ENCODE measurements around the gene CHMP5.

Gene CHMP5

DNA sequence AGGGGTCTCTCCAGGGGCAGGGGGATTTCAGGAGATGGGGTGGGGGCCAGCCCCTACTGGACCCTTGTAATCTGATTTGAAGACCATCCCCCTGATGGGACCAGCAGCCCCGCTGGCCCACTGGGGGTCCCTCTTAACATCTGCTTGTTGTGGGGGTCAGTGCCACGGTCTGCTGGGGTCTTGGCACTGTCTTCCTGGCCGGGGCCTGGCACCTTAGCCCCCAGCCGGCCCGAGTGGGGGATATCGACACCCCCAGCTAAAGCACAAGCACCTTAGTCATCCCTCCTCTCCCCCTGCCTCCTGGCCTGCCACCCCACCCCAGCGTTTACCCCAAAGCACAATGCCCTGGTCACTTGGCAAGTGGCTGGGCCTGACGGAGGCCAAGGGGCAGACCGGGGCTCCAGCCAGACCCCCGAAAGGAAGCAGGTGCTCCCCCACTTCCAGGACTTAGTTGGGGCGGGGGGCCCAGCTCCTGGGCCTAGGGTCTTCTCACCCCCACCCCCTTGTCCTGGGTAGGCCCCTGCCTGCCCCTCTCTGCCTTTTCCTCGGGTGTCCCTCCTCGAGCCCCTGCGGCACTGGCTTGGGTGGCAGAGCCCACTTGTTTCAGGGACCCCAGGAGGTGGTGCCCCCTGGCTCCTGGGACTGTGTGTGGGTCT lies 24.1 kb downstream of the CHMP5 start:
- TF ChIP-seq, protein P1, sequence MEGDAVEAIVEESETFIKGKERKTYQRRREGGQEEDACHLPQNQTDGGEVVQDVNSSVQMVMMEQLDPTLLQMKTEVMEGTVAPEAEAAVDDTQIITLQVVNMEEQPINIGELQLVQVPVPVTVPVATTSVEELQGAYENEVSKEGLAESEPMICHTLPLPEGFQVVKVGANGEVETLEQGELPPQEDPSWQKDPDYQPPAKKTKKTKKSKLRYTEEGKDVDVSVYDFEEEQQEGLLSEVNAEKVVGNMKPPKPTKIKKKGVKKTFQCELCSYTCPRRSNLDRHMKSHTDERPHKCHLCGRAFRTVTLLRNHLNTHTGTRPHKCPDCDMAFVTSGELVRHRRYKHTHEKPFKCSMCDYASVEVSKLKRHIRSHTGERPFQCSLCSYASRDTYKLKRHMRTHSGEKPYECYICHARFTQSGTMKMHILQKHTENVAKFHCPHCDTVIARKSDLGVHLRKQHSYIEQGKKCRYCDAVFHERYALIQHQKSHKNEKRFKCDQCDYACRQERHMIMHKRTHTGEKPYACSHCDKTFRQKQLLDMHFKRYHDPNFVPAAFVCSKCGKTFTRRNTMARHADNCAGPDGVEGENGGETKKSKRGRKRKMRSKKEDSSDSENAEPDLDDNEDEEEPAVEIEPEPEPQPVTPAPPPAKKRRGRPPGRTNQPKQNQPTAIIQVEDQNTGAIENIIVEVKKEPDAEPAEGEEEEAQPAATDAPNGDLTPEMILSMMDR (IDR thresholded peaks at IDR 0.05; ENCODE audit: unreplicated experiment in 3 of 3): no peak
- Mint-ChIP-seq H3K27me3 (ENCODE audit: low read depth) (no peaks in the 10 kb centered on the region), H3K4me1 (peaks cover 24% of the 10 kb centered on the region), H3K4me3 (no peak overlapping the region), H3K36me3 (ENCODE audit: low read depth) (peaks cover 11% of the 10 kb centered on the region), H3K9me3 (no peaks in the 10 kb centered on the region), H3K27ac (no peak overlapping the region)

DNA sequence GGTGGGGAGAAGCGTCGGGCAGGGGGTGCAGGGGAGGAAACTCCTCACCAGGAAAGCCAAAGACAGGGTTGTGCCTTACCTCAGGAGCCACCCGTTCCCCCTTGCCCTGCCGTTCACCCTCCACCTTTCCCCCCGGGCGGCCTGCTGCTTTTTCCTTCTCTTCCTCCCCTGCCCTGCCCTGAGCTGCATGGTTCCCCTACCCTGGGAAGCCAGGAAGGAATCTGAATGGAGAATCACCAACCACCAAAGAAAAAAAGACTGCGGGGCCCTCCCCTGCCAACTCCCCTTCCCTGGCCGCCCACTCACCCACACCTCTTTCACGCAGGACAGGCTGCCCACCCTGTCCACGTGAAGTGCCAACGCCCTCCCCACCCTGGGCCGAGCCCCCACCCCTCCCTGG lies 24.6 kb downstream of the CHMP5 start:
- Mint-ChIP-seq H3K9me3 (no peaks in the 10 kb centered on the region), H3K27ac (peak overlapping the region; percentile 97 to 100 (median 98)), H3K36me3 (ENCODE audit: low read depth) (peaks cover 13% of the 10 kb centered on the region), H3K27me3 (ENCODE audit: low read depth) (no peaks in the 10 kb centered on the region), H3K4me3 (peak overlapping the region; percentile 96 to 99 (median 98)), H3K4me1 (peaks cover 26% of the 10 kb centered on the region)
- TF ChIP-seq, protein P1 (IDR thresholded peaks at IDR 0.05; ENCODE audit: unreplicated experiment in 3 of 3): no peak

DNA sequence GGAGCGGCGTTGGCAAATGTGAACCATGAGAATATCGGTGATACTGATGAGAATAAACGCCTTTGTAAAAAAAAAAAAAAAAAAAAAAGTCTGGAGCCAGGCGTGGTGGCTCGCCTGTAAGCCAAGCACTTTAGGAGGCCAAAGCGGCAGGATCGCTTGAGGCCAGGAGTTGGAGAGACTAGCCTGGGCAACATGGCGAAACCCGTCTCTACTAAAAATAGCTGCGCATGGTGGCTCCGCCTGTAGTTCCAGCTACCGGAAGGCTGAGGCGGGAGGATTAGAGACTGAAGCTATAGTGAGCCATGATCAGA lies 25.0 kb downstream of the CHMP5 start:
- Mint-ChIP-seq H3K36me3 (ENCODE audit: low read depth) (peaks cover 17% of the 10 kb centered on the region), H3K4me3 (peak overlapping the region; percentile 96 to 99 (median 98)), H3K27ac (peak overlapping the region; percentile 97 to 100 (median 98)), H3K27me3 (ENCODE audit: low read depth) (no peaks in the 10 kb centered on the region), H3K9me3 (no peaks in the 10 kb centered on the region), H3K4me1 (peaks cover 30% of the 10 kb centered on the region)
- TF ChIP-seq, protein P1 (IDR thresholded peaks at IDR 0.05; ENCODE audit: unreplicated experiment in 3 of 3): no peak

DNA sequence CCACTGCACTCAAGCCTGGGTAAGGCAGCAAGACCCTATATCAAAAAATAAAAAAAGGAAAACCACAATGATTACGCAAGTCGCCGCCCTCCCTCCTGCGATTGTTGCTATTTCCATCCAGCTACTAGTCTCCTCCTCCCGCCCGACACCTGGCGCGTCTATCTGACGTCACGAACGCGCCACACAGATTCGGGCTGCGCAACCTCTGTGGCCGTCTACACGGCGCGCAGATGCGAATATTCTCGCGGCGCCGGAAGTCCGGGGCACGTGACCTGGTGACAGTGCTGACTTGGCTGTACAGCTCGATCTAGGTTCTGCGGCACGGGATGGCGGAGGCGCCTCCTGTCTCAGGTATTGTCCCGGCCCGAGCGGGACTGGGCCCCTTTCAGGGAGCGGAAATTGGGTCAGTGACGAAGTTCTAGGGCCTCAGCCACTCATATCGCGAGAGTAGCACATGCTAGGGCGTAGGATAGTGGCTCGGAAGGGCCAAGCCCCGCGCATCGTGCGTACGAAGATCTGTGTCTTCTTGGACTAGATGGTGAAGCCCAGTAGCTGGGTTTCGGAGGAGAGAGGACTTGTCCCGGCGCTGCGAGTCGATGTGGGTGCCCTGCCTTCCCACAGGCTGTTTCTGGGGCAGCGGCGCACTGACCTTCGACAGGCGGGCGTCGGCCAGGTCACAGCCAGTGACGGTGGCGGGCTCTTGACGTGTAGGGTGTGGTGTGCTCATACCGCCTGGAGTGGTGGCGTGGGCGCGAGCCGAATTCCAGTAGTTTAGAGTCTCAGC lies 25.6 kb downstream of the CHMP5 start, which contains the start of gene NFX1:
Gene NFX1, plus strand, starts transcription at position 270 of the 784 bp plus-strand sequence. Its CDS starts 57 bp downstream, at position 327.
- TF ChIP-seq, protein P1 (IDR thresholded peaks at IDR 0.05; ENCODE audit: unreplicated experiment in 3 of 3): no peak
- Mint-ChIP-seq H3K27me3 (ENCODE audit: low read depth) (no peaks in the 10 kb centered on the region), H3K4me3 (peak within 1 kb of the TSS; percentile 96 to 99 (median 98)), H3K36me3 (ENCODE audit: low read depth) (peaks cover 18% of the 10 kb centered on the region), H3K27ac (peak within 1 kb of the TSS; percentile 97 to 100 (median 98)), H3K4me1 (peaks cover 30% of the 10 kb centered on the region), H3K9me3 (no peaks in the 10 kb centered on the region)

DNA sequence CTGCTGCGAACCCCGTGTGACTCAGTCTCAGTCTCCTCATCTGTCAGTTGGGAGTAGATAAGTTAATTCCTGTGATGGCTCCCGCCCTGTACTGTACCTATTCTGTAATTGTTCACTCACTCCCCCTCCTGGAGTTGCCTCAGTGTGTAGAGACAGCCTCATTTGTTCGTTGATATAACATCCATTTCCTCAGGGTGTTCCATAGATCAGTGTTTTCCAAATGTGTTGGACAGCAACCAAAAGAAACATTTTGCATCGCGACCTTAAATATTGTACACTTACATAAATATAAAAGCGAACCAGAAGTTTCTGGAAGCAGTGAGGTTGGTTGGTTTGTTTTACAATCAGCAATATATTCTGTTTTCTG lies 26.2 kb downstream of the CHMP5 start:
- Mint-ChIP-seq H3K27ac (peak overlapping the region; percentile 97 to 100 (median 98)), H3K36me3 (ENCODE audit: low read depth) (peaks cover 22% of the 10 kb centered on the region), H3K4me3 (peak overlapping the region; percentile 96 to 99 (median 98)), H3K27me3 (ENCODE audit: low read depth) (no peaks in the 10 kb centered on the region), H3K4me1 (peaks cover 30% of the 10 kb centered on the region), H3K9me3 (no peaks in the 10 kb centered on the region)
- TF ChIP-seq, protein P1 (IDR thresholded peaks at IDR 0.05; ENCODE audit: unreplicated experiment in 3 of 3): no peak
